Measurements from ENCODE around the gene TRIM33. TPM values are rescaled to one million over a fixed set of nuclear protein-coding genes. Genes with fewer than 3 reads are reported as not detected.

TRIM33 gene
- total RNA-seq, 1 donor from 2014 or later, result 75.4 TPM

GRCh38 chr1:114490274-114490693 is 20.7 kb downstream of the TRIM33 start:
- Mint-ChIP-seq H3K9me3 (peaks cover 62% of the 10 kb centered on the region), H3K4me3 (no peak overlapping the region), H3K27me3 (ENCODE audit: insufficient read depth, low read depth) (peaks cover 11% of the 10 kb centered on the region), H3K36me3 (peaks cover 60% of the 10 kb centered on the region), H3K4me1 (no peaks in the 10 kb centered on the region), H3K27ac (no peak overlapping the region)
- Histone ChIP-seq H3K4me1 (no peaks in the 10 kb centered on the region), H3K27me3 (no peaks in the 10 kb centered on the region), H3K9me3 (ENCODE audit: low read depth) (no peaks in the 10 kb centered on the region), H2AFZ (replicated peaks) (no peak overlapping the region), H3K36me3 (no peaks in the 10 kb centered on the region), H3K4me2 (no peak overlapping the region), H4K20me1 (ENCODE audit: low read depth) (peaks cover 36% of the 10 kb centered on the region), H3K79me2 (ENCODE audit: low read depth) (peaks cover 98% of the 10 kb centered on the region), H3K9ac (no peak overlapping the region), H3K4me3 (no peak overlapping the region), H3F3A (ENCODE audit: low read depth) (no peaks in the 10 kb centered on the region), H3K27ac (no peak overlapping the region)
- no peak for DNase-seq (ENCODE audit: low spot score)
- TF ChIP-seq EZH2phosphoT487 (IDR thresholded peaks at IDR 0.05), result no peak
- TF ChIP-seq CTCF (IDR thresholded peaks at IDR 0.05), result no peak
- no peak for TF ChIP-seq EZH2 (IDR thresholded peaks at IDR 0.05)

GRCh38 chr1:114488739-114489138 is 22.3 kb downstream of the TRIM33 start:
- no peaks in the 10 kb centered on the region for H3K4me1 Mint-ChIP-seq
- Histone ChIP-seq H2AFZ (replicated peaks) (no peak overlapping the region), H3F3A (ENCODE audit: low read depth) (no peaks in the 10 kb centered on the region), H3K4me1 (no peaks in the 10 kb centered on the region), H4K20me1 (ENCODE audit: low read depth) (peaks cover 37% of the 10 kb centered on the region), H3K4me2 (no peak overlapping the region), H3K27ac (no peak overlapping the region), H3K36me3 (no peaks in the 10 kb centered on the region), H3K9ac (no peak overlapping the region), H3K27me3 (no peaks in the 10 kb centered on the region), H3K79me2 (ENCODE audit: low read depth) (peaks cover 98% of the 10 kb centered on the region), H3K9me3 (ENCODE audit: low read depth) (no peaks in the 10 kb centered on the region), H3K4me3 (no peak overlapping the region)
- DNase-seq (ENCODE audit: low spot score), result no peak
- no peak overlapping the region for H3K4me3 Mint-ChIP-seq
- H3K27ac Mint-ChIP-seq, result no peak overlapping the region
- peaks cover 55% of the 10 kb centered on the region for H3K36me3 Mint-ChIP-seq
- peaks cover 61% of the 10 kb centered on the region for H3K9me3 Mint-ChIP-seq
- peaks cover 9% of the 10 kb centered on the region for H3K27me3 Mint-ChIP-seq (ENCODE audit: insufficient read depth, low read depth)
- TF ChIP-seq EZH2 (IDR thresholded peaks at IDR 0.05), result no peak
- no peak for TF ChIP-seq CTCF (IDR thresholded peaks at IDR 0.05)
- no peak for TF ChIP-seq EZH2phosphoT487 (IDR thresholded peaks at IDR 0.05)

GRCh38 chr1:114485286-114485685 is 25.7 kb downstream of the TRIM33 start:
- TF ChIP-seq CTCF (IDR thresholded peaks at IDR 0.05), result no peak
- no peak for TF ChIP-seq EZH2phosphoT487 (IDR thresholded peaks at IDR 0.05)
- no peak for TF ChIP-seq EZH2 (IDR thresholded peaks at IDR 0.05)
- no peak for DNase-seq (ENCODE audit: low spot score)
- Histone ChIP-seq H3K9me3 (ENCODE audit: low read depth) (no peaks in the 10 kb centered on the region), H4K20me1 (ENCODE audit: low read depth) (peaks cover 25% of the 10 kb centered on the region), H3K4me3 (no peak overlapping the region), H3K79me2 (ENCODE audit: low read depth) (peaks cover 98% of the 10 kb centered on the region), H3K27me3 (no peaks in the 10 kb centered on the region), H2AFZ (replicated peaks) (no peak overlapping the region), H3F3A (ENCODE audit: low read depth) (no peaks in the 10 kb centered on the region), H3K4me1 (no peaks in the 10 kb centered on the region), H3K9ac (no peak overlapping the region), H3K4me2 (no peak overlapping the region), H3K27ac (no peak overlapping the region), H3K36me3 (no peaks in the 10 kb centered on the region)
- no peak overlapping the region for H3K27ac Mint-ChIP-seq
- peaks cover 49% of the 10 kb centered on the region for H3K36me3 Mint-ChIP-seq
- no peak overlapping the region for H3K4me3 Mint-ChIP-seq
- peaks cover 64% of the 10 kb centered on the region for H3K9me3 Mint-ChIP-seq
- peaks cover 11% of the 10 kb centered on the region for H3K27me3 Mint-ChIP-seq (ENCODE audit: insufficient read depth, low read depth)
- no peaks in the 10 kb centered on the region for H3K4me1 Mint-ChIP-seq

All from neural progenitor cell (in vitro differentiated cells).